ENCODE results near the gene ANK2.
A peak's percentile ranks its signal among the peaks of the same experiment; 100 is the strongest.

ANK2 gene

DNA sequence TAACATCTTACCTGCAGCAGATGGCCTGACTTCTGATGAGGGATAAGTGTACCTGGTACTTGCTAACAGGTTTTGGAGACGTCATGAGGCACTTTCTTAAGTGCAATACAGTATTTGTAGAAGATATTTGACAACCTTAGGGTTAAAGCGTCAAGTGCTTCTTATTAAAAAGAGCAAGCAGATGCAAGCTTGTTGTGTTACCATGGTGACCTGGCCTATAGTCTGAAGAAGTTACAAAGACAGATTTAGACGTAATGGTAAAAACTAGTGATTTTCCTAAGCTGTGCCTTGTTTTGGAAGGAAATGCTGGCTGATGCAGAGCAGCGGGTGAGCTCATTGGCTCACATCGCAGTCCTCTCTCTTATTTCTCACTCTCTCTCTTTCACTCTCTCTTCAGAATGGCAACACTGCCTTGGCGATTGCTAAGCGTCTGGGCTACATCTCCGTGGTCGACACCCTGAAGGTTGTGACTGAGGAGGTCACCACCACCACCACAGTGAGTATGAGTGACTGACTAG is 243.6 kb downstream of the ANK2 start:
- no peak for DNase-seq

DNA sequence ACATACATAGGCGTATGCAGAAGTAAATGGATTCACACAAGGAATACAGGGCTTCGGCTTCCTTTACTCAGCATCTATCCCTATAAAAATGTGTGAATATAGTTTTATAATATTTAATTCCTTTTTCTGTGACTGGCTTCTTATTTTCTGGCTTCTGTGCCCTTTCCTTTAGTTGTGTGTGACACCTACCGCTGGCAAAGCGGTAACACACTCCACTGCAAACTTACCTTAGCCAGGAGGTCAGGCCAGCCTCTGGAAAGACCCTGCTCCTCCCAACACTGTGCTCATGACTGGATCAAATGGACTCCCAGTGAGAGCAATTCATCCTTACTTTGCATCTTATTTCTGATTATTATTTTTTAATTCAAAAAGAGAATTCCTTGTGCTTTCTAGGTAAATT is 244.2 kb downstream of the ANK2 start:
- DNase-seq: no peak

DNA sequence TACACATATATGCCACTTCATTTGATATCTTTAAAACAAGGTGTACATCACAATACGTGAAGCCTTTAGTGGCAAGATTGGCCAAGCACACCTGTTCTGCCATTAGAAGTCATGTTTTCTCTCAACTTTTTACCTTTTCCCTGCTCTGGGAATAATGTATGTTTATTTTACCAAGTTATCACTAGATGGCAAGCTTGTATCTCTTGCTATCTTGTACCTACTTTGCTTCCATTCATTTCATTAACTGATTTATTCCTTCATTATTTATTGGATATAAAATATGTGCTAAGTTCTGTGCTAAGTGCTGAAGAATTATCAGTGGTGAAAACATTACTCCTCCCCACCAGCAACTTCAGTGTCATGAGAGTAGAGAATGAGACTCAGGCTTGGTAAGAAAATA is 245.5 kb downstream of the ANK2 start:
- no peak for DNase-seq

DNA sequence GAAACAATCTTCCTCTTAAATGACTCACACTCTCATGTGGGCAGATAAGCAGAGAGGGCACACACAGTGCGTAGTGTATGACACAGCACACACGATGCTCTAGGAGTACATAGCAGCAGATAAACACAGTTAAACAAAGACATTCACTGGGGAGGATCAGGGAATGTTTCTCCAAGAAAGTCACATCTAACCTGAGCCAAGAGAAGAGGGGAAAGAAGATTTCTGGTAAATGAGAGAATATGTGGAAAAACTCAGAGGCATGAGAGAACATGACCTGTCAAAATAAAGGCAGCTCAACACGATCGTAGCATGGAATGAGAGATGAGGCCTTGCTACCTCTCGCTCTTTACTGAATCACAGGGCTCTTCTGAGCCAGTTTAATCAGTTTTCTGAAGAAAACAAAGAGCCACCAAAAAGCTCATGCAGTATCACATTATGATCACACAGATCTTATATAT is 251.0 kb downstream of the ANK2 start:
- DNase-seq: no peak

DNA sequence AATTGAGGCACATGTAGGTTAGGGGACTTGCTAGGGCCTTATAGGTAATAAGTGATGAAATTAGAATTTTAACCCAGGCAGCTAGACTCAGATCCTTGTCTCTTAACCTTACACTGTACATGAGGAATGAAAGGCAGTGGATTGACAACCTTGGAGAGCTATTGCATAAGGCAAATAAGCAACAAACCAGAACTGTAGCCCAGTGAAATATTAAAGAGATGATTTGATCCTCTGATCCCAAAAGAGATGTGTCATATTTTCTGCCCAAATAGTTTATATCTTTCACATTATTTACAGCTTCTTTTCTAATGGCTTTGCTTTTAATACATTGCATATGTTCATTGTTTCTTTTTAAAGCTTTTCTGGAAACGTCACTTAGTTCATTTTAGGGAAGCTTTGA is 252.6 kb downstream of the ANK2 start:
- DNase-seq: no peak

DNA sequence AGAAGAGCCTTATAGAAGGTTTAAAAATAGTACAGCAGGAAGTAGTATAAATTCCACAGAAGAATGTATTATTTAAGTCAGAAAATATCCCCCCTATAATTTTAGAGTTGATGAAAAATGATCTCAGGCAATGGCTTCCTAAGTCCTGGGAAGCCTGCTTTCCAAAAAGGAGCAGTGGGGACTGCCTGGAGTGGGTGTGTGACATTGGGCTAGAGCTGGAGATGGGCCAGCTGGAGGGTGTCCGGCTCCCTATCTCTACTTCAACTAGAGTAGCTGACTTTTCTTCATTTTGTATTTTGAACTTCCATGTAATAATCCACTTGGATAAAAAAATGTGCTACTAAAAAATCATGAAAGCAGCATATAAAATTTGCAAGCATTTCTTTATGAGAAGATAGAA is 253.9 kb downstream of the ANK2 start:
- DNase-seq: no peak

DNA sequence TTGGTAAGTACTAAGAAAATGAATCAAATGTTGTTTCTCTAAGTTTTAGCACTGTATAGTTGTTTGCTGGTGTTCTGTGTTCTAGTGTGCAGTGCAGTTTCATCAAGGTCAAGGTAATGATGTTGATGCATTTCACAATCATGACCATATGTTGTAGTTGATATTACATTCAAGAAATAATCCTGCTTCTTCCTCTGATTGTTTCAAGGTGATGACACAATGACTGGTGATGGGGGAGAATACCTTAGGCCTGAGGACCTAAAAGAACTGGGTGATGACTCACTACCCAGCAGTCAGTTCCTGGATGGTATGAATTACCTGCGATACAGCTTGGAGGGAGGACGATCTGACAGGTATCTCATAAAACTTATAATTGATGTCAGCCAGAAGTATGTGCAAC is 261.6 kb downstream of the ANK2 start:
- DNase-seq: no peak

DNA sequence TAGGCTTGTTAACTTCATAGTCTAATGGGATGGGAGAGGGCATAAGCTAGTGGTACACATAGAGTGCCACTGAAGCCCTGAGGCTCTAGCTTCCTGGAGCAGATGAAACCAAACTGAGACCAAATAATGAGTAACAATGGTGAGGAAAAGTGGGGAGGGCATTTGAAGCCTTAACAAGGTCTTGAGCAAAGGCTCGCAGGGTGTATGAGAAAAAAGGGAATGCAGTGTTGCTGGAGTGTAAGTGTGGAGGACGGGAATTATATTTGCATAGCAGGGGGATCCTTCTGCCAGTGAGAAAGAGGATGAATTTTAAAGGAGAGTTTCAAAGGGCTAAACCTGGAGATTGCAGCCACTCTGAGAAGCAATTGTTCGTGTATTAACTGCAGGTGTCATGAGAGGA is 263.1 kb downstream of the ANK2 start:
- no peak for DNase-seq

DNA sequence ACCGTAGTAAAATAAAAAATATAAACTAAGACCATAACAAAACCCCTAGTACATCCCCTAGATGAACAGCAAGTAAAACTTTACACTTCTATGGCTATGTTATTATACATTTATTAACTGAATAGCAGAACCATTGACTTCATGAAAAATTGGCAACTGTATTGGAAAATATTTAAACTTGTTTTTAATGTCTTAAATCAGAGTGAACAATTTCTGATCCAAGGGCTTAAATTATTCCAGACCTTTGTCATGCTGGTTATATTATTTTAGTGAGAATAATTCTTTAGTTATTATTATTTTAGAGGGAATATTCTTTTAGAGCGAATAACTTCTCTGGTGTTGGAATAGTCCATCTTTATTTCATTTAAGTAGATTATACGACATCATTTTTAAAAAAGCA is 265.0 kb downstream of the ANK2 start:
- no peak for DNase-seq

DNA sequence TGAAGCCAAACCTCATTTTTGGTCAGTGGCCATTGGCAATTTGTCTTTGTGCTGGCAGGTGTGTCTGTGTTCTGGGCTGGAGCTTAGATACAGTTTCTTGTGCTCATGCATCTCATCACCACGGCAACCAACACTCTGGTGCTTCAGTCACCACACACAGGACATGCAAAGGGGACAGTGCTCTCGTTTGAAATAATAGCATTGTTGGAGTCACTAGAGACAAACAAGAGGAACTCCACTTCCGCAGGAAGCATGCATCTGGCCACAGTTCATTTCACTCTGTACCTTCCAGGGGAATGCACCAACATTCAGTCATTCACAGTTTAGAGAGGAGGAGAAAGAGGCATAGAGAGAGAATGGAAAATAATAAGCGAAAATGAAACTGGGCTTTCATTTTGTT is 267.4 kb downstream of the ANK2 start:
- no peak for DNase-seq

DNA sequence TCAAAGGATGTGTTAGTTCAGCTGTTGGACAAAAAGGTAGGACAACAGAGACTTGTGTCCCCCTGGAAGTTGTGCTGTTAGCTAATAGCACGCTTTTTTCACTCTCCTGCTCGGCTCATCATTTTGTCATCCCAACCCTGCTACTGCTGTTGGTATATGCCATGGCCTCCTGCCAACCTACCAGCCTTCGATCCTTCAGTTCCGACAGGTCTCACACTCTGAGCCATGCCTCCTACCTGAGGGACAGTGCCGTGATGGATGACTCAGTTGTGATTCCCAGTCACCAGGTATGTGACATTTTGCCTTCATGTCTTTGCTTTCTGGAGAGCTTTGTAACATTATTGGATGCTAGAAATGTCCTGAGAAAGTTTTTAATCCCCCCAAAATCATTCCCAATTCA is 268.1 kb downstream of the ANK2 start:
- no peak for DNase-seq

DNA sequence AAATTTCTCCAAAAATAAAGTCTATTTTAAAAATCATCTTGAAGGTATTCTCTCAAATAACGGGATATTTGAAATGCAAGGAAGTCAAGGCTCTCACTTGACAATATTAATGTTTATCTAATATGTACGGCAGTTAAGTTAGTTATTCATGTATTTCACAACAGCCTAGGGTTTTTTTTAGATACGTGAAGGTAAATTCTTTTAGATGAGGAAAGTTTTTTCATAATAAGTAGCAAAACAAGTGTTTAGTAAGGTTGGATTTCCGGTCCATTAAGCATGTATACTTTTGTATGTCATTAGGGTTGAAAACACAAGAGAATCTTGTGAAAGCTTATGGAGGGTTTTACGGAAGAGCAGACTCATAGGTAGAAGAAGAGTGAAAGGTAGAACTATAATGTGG is 273.3 kb downstream of the ANK2 start:
- no peak for DNase-seq

DNA sequence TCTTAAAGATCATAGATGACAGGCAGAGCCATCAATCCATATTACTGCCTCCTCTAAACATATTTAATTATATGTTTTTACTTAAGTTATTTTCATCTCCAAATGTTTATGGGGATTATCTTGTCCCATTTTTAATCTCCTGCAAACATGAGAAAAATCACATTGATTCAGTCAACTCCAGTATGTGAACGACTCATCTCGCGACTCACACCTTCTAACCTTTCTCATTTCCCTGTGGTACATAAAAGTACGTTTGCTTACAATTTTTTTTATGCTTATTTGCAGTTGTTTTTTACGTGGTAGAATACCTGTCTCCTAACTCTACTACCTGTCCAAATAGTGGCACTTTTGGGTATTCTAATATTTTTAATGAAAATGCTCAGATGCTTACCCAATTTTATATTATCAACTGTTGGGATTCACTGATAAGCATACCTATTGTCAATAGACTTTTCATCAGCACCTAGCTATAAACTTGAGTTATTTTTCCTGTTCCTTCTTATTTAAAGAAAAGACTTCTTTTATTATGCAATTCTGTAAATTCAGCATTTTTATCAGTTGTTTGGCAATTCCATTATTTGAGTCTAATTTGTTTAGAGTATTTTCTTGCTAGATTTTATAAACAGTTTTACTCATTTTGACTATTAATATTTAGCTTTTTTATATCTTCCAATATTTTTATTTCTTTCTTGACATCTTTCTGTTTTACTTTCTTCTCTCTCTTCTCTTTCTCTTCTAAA is 276.6 kb downstream of the ANK2 start:
- no peak for DNase-seq

DNA sequence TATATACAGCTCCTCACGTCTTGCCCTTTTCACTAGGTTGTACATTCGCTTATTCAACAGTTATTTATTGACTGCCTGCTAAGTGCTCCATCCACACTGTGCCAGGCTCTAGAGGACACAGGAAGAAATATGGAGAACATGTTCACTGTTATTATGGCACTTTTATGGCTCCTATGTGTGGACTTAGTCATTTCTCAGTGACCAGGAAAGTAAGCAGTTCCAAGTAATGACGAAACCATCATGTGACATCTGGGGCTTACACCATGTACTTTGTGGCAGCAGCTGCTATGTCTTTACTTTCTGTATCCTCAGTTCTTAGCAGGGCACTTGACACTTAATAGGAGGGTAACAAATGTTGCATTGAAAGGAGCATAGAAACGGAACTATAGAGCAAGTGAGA is 278.0 kb downstream of the ANK2 start:
- no peak for DNase-seq

DNA sequence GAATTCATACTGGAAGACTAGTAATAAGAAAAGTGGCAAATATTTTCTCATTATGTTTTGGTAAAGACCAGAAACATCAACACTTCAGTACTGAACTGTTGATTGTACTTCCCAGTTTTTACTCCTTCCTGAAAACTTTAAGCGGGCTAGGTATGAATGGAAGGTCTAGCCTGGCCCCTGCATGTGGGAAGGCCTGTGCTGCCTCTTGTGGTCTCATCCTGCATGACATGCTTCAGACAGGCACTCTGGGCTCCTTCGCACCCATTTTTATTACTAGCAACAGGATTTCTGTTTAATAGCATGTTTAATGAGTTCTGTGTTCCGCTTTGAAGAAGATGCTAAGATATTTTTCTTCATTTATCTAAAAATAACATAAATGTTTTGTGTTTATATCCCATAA is 279.1 kb downstream of the ANK2 start:
- DNase-seq: peak; percentile 2

DNA sequence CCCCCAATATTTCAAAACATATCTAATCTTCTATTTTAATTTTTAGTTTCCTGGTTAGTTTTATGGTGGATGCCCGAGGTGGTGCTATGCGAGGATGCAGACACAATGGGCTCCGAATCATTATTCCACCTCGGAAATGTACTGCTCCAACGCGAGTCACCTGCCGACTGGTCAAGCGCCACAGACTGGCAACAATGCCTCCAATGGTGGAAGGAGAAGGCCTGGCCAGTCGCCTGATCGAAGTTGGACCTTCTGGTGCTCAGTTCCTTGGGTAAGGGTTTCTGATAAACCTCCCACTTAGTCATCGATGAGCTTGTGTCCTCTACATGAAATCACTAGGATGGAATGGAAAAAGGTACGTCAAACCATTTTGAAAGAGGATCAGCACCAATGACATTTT is 280.7 kb downstream of the ANK2 start:
- no peak for DNase-seq

DNA sequence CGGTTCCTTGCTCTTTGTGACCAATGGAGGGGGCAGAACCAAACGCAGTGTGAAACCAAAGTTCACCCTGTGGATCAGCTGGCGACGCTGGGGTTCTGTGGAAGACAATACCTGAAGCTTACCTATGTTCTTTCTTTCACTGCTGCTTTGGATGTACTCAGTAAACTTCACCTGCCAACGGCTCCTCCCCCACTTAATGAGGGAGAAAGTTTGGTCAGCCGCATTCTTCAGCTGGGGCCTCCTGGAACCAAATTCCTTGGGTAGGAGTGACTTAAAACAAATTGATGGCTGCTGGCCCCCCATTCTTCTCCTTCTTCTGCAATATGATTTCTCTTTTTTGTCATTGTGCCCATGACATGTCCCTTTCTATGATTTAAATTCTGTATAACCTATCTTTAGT is 282.4 kb downstream of the ANK2 start:
- DNase-seq: no peak

DNA sequence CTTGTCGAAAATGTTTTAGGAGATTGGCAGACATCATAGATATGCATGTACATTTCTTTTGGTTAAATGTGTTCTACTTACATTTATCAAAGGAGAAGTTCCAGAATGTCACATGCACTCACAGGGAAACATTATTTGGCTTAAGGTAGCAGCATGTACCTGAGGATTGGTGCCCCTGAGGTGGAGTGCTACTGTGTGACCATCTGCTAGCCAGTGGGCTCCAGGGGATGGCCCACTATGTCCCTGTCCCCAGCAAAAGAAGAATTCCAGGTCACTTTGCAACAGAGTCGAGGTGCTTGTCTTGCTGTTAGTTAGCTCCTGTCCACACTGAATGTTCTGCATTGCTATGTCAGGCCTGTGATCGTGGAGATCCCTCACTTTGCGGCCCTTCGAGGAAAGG is 283.2 kb downstream of the ANK2 start:
- DNase-seq: no peak

DNA sequence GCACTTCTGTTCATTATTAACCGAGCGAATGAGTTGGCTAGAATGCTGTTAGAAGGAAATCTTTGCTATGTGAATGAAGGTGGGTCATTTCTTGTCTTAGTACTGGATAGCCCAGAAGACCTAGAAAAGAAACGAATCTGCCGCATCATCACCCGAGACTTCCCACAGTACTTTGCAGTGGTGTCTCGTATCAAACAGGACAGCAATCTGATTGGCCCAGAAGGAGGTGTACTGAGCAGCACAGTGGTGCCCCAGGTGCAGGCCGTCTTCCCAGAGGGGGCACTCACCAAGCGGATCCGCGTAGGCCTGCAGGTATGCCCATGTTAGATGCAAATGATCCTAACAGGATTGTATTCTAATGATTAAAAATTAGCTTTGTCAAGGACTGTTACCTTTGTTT is 286.3 kb downstream of the ANK2 start:
- DNase-seq: no peak

DNA sequence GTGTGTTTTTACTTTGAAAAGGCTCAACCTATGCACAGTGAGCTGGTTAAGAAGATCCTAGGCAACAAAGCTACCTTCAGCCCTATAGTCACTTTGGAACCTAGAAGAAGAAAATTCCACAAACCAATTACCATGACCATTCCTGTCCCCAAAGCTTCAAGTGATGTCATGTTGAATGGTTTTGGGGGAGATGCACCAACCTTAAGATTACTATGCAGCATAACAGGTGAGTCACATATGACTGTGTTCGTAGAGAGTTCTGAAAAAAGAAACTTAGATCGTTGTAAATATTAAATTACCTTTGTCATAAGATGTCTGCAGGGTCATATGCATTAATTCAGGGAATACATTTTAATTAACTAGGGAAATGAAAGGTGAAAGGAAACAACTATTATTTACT is 287.1 kb downstream of the ANK2 start:
- no peak for DNase-seq

DNA sequence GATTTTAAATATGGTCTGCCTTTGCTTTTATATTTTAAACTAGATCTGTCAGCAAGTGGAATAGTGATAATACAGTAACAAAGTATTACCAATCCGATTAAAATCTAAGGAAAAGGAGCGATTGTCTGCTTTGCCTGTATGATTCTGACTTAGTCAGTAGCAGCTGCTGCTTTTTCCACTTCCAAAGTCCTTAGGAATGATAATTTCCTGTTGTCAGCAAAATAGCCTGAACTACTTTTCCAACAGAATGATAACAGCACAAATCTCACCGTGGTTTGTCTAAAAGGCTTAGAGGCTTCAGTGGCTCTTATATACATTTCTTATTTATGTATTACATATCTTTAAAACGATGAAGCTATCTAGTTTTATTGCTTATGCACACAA is 290.0 kb downstream of the ANK2 start:
- no peak for DNase-seq

DNA sequence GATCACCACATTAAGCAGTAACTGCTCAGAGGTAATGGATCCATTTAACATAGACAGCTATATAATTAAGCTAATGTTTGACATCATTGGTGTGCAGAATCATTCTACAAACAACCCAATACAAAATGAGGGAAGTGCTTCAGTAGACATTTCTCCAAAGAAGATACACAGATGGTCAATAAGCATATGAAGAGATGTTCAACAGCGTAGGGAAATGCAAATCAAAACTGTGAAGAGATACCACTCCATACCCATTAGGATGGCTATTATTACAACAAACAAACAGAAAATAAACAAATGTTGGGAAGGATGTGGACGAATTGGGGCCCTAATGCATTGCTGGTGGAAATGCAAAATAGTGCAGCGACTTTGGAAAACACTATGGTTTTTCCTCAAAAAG is 294.6 kb downstream of the ANK2 start:
- DNase-seq: no peak

DNA sequence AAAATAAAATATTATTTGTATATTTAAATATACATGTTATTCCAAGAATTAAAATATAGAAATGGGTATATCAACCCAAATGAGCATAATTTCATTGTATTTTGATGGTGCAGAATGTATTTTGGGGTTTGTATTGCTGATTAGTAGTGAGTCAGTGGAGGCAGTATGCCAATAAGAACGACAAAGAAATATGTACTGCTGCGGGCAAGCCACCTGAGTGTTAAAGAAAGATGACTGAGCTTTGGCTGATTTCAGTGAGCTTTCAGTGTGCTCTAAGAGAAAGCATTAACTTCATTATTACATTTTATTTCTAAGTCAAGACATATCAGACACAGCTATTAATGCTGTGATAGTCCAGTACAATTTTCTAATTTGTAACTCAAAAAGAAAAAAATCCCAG is 297.8 kb downstream of the ANK2 start:
- DNase-seq: no peak

DNA sequence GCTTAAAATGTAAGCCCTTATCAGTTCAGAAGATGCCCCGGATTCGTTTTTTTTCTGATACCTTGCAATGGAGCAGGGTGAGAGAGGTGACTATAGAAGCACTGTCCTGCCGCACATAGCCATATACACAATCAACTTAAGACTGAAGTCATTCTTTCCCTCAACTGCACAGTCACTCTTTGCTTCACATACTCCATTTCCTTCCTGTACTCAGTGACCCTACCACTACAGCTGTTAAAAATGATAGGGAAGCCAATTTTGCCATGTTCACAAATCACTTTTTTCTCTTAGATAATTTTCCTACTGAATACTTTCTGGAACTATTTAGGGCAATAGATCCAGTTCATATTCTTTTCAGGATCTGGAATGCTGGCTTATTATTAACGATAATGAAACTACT is 300.0 kb downstream of the ANK2 start:
- no peak for DNase-seq

DNA sequence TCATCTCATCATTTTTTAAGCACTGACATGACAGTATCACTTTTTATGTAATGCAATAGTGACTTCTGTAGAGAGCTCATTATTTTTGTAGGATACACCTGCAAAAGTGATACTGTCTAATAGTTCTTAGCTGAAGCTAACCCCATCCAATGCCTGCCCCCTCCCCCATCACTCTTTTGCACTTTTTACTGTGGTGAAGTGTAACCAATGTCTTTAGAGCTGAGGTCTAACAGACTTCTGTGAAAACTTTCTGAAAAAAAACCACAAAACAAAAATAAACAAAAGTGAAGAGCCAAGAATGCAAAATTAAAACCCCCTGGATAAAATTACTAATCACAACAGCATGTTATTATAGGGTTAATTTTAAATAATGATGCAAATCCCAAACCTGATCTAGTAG is 301.1 kb downstream of the ANK2 start:
- DNase-seq: no peak
